HG02571 (cell line): ENCODE data around the gene TRIM37.
"Not testable (repeated sequence)": the region's sequence is repeated elsewhere in the genome, so short reads cannot be mapped to it uniquely, and the experiment has no call there.

Experiments
- ATAC-seq: cut with Tn5 transposase; IDR thresholded peaks from one replicate; pipeline ENCODE4 v1.9.1; 2021; ENCODE audit warnings: mild to moderate bottlenecking, moderate library complexity; ENCODE audit not compliant: unreplicated experiment

TRIM37 gene

GRCh38 chr17:58996968-58997367, 109.7 kb downstream of the TRIM37 start:
- no peak for ATAC-seq

DNA sequence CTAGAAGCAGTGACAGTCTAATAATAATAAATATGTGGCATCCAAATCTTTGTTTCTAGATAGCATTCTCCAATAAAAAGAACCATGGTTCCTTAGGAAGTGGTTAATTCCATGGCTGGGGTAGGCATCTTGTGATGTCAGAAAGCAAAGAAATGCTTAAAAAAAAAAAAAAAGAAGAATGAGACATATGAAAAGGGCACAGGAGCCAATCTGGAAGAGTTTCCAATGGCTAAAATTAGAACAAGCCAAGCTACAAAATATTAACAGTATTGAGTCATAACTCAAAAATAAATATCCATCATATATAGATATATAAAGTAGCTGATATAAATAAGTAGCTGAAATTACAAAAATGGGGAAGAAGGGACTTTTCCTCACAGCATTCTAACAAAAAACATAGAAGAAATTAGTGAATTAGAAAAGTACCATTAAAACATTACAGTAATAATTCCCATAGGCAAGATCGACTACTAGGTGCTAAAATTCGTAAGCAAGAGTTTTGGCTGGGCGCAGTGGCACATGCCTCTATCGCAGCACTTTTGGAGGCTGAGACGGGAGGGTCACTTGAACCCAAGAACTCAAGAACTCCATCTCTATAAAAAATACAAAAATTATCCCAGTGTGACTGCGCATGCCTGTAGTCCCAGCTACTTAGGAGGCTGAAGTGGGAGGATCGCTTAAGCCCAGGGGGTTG, 111.3 kb downstream of the TRIM37 start:
- no peak for ATAC-seq

DNA sequence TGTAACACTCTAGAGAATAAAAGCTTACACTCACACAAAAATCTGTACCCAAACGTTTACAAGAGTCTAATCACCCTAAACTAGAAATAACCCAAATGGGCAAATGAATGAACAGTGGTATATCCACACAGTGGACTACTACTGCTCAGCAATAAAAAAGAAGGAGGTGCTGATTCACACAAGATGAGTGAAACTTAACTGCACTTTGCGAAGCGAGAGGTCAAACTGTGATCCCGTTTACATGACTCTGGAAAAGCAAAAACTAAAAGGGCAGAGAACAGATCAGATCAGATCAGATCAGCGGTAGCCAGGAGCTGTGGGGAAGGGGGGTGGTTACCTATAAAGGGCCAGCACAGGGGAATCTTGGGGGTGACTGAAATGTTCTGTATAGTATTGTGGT, 113.4 kb downstream of the TRIM37 start:
- ATAC-seq = no peak

DNA sequence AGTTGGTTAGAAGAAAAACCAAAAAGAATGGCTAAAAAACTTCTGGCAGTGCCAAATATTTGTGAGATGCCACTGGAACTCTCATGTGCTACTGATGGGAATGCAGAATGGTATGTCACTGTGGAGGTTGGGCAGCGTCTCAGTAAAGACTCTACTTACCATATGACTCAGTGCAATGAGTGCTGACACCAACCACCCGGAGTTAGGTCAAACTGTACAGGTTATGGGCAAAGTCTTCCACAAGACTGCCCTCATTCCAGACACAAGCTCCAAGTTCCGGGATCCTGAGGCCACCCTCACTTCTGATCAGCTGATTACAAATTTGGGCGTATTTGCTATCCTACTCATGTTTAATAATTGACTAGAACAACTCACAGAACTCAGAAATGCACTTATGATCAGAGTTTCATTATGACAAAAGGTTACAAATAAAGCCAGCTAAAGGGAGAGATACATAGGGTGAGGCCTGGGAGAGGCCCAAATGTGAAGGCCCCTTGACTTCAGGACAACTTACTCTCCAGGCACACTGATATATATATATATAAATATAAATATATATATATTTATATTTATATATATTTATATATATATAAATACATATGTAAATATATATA, 114.9 kb downstream of the TRIM37 start:
- no peak for ATAC-seq

GRCh38 chr17:58989629-58990028, 117.1 kb downstream of the TRIM37 start:
- ATAC-seq = no peak

GRCh38 chr17:58985971-58986370, 120.7 kb downstream of the TRIM37 start:
- ATAC-seq = no peak

GRCh38 chr17:58985367-58985766, 121.3 kb downstream of the TRIM37 start:
- ATAC-seq = no peak

GRCh38 chr17:58982626-58983025, 124.1 kb downstream of the TRIM37 start:
- no peak for ATAC-seq

DNA sequence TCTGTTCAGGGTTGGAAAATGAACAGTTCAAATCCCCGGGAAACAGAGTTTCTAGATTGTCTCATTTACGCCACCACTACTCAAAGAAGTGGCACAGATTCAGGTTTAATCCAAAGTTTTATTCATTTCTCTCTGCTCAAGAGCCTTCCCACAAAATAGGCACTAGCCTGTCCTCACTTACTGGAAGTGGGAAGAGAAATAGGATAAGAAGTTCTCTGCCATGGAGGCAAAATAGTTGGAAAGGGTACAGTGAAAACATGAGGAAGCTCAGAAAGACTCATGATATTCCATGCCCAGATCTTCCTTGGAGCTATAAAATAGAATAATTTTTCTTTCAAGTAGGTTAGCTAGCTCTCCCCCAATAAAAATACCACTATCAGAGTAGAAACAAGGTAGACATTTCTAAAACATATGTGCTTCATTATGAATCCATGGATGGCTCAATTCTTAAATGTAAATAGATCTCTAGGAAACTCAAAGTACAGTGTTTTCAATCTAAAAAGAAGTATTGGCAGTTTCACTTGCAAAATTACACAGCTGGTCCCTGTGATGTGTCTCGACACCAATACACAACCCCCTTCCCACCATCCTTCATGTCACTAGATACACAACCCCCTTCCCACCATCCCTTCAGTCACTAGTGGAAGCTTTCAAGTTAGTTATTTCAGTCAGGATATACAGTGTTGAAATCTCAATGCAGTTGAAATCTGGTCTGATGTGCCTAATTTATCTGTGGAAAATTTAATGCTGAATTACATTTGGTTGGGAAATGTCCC, 125.8 kb downstream of the TRIM37 start:
- ATAC-seq = no peak

GRCh38 chr17:58976541-58976940, 130.1 kb downstream of the TRIM37 start:
- no peak for ATAC-seq

- no peak for ATAC-seq
These were observed 132.3 kb downstream of the TRIM37 start for GRCh38 chr17:58974354-58974753.

DNA sequence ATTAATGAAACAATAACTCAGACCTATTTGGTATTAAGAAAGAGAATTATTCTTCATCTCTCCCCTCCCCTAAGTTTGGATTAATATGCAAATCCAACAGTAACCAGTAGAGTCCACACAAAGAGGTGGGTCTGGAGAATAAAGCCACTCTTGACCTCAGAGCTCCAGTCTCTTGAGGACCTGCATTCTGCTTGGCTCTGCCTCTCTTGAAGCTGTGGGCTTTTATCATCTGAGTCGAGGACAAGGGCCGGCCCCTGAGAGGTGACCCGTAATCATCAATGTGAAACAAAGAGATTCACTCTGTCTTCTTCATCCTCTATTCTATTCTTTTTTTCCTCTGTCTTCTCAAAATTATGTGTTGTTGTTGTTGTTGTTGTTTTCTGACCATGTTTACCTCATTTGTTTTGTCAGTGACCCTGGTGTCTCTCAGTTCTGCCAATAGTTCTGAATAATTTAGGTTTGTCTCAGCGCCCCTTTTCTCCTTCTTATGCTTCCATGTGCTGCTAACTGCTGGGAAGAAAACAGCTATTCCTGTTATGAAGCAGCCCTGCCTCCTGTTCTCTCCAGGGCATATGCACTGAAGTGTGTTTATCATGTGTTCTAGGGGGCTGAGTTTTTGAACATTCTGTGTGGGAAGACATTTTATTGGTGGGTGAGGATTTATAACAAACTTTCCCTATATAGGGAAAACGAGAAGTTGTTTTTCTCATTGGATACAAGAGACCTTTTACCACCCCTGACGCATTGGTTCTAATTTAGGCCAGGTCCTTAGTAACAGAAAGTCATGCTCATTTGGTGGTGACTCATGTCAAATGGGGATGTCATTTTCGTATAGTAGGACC, 135.8 kb downstream of the TRIM37 start:
- ATAC-seq = no peak

DNA sequence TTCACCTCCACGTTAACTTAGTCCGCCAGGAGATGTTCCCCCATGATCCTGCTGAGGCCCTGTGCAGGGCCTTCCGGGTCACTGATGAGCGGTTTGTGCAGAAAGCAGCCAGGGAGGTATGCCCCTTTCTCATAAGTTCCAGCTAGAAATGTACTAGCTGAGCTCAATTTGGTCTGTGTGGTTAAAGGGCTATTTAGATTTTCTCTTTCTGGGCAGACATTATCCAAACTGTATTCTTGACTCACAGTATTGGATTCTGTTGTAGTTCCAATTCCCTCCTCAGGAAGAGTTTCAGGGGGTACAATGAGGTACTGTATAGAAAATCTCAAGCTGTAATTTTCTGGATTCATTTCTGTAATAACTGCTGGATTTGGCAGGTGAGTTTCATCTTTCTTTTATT, 137.1 kb downstream of the TRIM37 start:
- no peak for ATAC-seq

GRCh38 chr17:58969156-58969555, 137.5 kb downstream of the TRIM37 start:
- no peak for ATAC-seq

DNA sequence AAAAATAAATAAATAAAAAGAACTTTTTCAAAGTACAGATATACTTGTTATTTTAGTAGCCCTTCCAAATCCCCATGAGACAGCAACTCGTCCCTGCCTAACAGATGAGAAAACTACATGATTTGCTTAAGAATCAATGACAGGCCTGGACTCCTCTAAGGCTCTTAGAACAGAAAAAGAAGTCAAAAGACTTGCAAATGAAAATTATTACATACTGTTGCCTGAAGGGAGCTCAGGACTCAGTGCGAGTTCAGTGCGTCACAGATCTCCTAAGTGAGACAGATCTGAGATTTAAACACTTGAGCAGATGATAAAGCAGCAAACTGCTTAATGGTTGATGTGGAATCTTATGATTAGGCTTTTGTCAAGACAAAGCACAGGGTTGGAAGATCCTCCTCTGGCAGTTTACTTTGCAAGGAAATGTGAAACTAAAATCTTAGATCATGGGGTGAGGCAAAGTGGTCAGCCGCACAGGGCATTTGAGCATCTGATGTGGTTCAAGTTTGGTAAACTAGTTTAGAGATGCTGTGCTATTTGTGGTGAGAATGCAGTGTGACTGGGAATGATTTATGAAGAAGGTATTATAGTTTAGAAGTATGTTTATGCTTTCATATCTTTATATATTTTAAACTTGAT, 138.1 kb downstream of the TRIM37 start:
- no peak for ATAC-seq

- no peak for ATAC-seq
These were observed 140.5 kb downstream of the TRIM37 start for GRCh38 chr17:58966208-58966607.

- no peak for ATAC-seq
These were observed 141.5 kb downstream of the TRIM37 start for GRCh38 chr17:58965221-58965620.

GRCh38 chr17:58960068-58960467, 146.6 kb downstream of the TRIM37 start:
- ATAC-seq = no peak

- not testable (repeated sequence) for ATAC-seq
These were observed 149.0 kb downstream of the TRIM37 start for GRCh38 chr17:58957725-58958073.

- ATAC-seq = no peak
These were observed 149.5 kb downstream of the TRIM37 start for GRCh38 chr17:58956997-58957724.
